ENCODE measurements around the gene GSTM4. TPM values are rescaled to one million over a fixed set of nuclear protein-coding genes. Genes with fewer than 3 reads are reported as not detected.

The GSTM4 gene
- total and polyA plus RNA-seq, 2 experiments from 2014 or later, result 12.8 to 12.9 TPM

GRCh38 chr1:109620401-109620791 lies 35.5 kb upstream of the GSTM4 start (continued):
- no peak for TF ChIP-seq ZNF462 (CRISPR knock-in tag; IDR thresholded peaks at IDR 0.05)

GRCh38 chr1:109620841-109621286 lies 35.0 kb upstream of the GSTM4 start:
- ATAC-seq, result peak; percentile 72
- H3K27ac ChIP-seq (ENCODE audit: low read depth), result no peak overlapping the region
- peaks cover 47% of the 10 kb centered on the region for H3K4me1 Mint-ChIP-seq
- TF ChIP-seq REST (IDR thresholded peaks at IDR 0.05; ENCODE audit: unreplicated experiment) (no peak), ZNF331 (CRISPR knock-in tag; IDR thresholded peaks at IDR 0.05; ENCODE audit: low read depth) (no peak), EZH2phosphoT487 (IDR thresholded peaks at IDR 0.05; ENCODE audit: unreplicated experiment) (no peak), NANOG (IDR thresholded peaks at IDR 0.05; ENCODE audit: borderline replicate concordance) (no peak), CREB1 (CRISPR knock-in tag; IDR thresholded peaks at IDR 0.05; ENCODE audit: low read depth) (no peak), ZNF114 (CRISPR knock-in tag; IDR thresholded peaks at IDR 0.05) (no peak), STAT1 (IDR thresholded peaks at IDR 0.05; ENCODE audit: unreplicated experiment) (no peak), POLR2AphosphoS5 (IDR thresholded peaks at IDR 0.05; ENCODE audit: low read depth) (no peak), JUNB (IDR thresholded peaks at IDR 0.05; ENCODE audit: unreplicated experiment) (no peak)

More at GRCh38 chr1:109620841-109621286, 35.0 kb upstream of the GSTM4 start:
- no peaks in the 10 kb centered on the region for H3K9me2 ChIP-seq (ENCODE audit: insufficient read depth)
- peak overlapping the region; percentile 99 for H3K4me2 ChIP-seq
- Mint-ChIP-seq H3K36me3 (ENCODE audit: low read depth) (no peaks in the 10 kb centered on the region; the same call in 2 of the 3 replicates), H3K4me3 (peak overlapping the region; percentile 95), H3K9me3 (no peaks in the 10 kb centered on the region), H3K27me3 (ENCODE audit: insufficient read depth, low read depth, poor library complexity) (peaks cover 11% of the 10 kb centered on the region), H3K27ac (peak overlapping the region; percentile 65; the same call in 1 of the 2 replicates)
- peak overlapping the region; percentile 97 for H3K4me3 ChIP-seq
- no peaks in the 10 kb centered on the region for H3K27me3 ChIP-seq (ENCODE audit: insufficient read depth)
- peaks cover 4% of the 10 kb centered on the region; the same call in 1 of the 2 replicates for H4K20me1 ChIP-seq (replicated peaks; ENCODE audit: insufficient read depth)
- peak overlapping the region; percentile 95 for H2AFZ ChIP-seq
- H3K4me1 ChIP-seq (ENCODE audit: insufficient read depth), result peaks cover 17% of the 10 kb centered on the region
- peaks cover 37% of the 10 kb centered on the region for H3K79me2 ChIP-seq (replicated peaks; ENCODE audit: insufficient read depth)
- H3F3A ChIP-seq (replicated peaks; ENCODE audit: low read depth), result no peaks in the 10 kb centered on the region
- H3K36me3 ChIP-seq (ENCODE audit: insufficient read depth), result no peaks in the 10 kb centered on the region
- DNase-seq (ENCODE audit: low spot score), result peak; percentile 95
